Upper lobe of right lung (tissue), 1 donor: ENCODE measurements around the gene MARK1. TPM values are rescaled to one million over a fixed set of nuclear protein-coding genes. Genes with fewer than 3 reads are reported as not detected.
A peak's percentile ranks its signal among the peaks of the same experiment; 100 is the strongest.

Experiments used
- ATAC-seq: fragments of 200-7000 bp; cut with Tn5 transposase; one replicate; pipeline ENCODE4 v1.9.1; 2020; ENCODE audit warnings: mild to moderate bottlenecking, moderate library complexity
- DNase-seq: peaks from one replicate; pipeline ENCODE4 v3.0.0-alpha.2; 2020
- H3K27ac ChIP-seq: fragments of 200-600 bp; one replicate; pipeline ENCODE4 v1.8.0; 2022
- H3K27me3 ChIP-seq: fragments of 200-600 bp; one replicate; pipeline ENCODE4 v1.8.0; 2022; ENCODE audit warnings: mild to moderate bottlenecking
- H3K36me3 ChIP-seq: fragments of 200-600 bp; one replicate; pipeline ENCODE4 v1.8.0; 2022
- H3K4me1 ChIP-seq: fragments of 200-600 bp; one replicate; pipeline ENCODE4 v1.8.0; 2022
- H3K4me3 ChIP-seq: fragments of 200-600 bp; one replicate; pipeline ENCODE4 v1.8.0; 2022; ENCODE audit warnings: mild to moderate bottlenecking
- H3K9me3 ChIP-seq: fragments of 200-600 bp; one replicate; pipeline ENCODE4 v1.8.0; 2022
- CTCF ChIP-seq: fragments of 200-600 bp; IDR thresholded peaks from one replicate; pipeline ENCODE4 v1.8.0; 2022; ENCODE audit warnings: antibody characterized with exemption
- intact Hi-C: fragments of 100-400 bp; cut with DNase I; formaldehyde crosslinking; loops from one replicate; pipeline ENCODE4 v1.11.0; 2022
- long read RNA-seq: library from polyadenylated mRNA; unstranded; transcript quantifications from one replicate; pipeline ENCODE4 v2.0.0, GENCODE V29; 2021
- total RNA-seq: library from RNA; stranded (reverse); fragmentation: NEBNext Ultra II Directional; extraction: Animal tissue kit (Norgen Biotek cat#: 25700); gene quantifications from one replicate; pipeline ENCODE4 v1.2.1, GENCODE V29; 2021
- donor health status: DM: no; HTN: yes; CAD: no; lungs with severe emphysema.

MARK1 gene
- 2.3 TPM for total RNA-seq
- long read RNA-seq, partial matches to known transcripts, result 2 of 4 reads
- long read RNA-seq, other reads (novel, unspliced or antisense), result 1 of 4 reads

DNA sequence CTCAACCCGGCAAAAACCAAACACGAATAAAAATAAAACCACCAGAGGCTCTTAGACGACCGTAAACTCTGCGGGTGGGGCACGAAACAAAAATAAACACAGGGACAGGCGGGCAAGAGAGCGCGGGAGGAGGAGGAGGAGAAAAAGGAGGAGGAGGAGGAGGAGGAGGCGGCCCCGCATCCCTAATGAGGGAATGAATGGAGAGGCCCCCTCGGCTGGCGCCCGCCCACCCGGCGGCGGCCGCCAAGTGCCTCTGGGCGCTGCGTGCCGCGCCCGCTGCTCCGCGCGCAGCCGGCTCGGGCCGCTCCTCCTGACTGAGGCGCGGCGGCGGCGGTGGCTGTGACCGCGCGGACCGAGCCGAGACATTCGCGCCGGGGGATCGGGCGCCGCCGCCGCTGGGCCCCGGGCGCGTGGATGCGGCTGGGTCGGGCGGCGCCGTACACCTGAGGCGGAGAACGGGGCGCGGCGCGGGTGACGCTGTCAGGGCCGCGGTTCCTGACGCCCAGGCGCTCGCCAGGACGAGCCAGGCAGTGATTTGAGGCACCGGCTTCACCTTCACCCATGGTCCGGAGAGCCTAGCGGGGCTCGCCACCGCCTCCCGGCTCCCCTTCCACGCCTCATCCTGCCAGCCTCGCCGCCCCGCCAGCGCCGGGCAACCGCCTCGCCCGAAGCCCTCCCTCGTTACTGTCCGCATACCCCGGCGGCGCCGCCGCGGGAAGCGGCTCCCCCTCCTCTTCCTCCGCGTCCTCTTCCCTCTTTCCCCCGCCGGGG is at the start of gene MARK1:
Gene MARK1, plus strand, starts transcription at position 229 of the 771 bp plus-strand sequence. CDS start 687 bp downstream, outside the sequence.
- peaks cover 53% of the 10 kb centered on the region for H3K27me3 ChIP-seq

DNA sequence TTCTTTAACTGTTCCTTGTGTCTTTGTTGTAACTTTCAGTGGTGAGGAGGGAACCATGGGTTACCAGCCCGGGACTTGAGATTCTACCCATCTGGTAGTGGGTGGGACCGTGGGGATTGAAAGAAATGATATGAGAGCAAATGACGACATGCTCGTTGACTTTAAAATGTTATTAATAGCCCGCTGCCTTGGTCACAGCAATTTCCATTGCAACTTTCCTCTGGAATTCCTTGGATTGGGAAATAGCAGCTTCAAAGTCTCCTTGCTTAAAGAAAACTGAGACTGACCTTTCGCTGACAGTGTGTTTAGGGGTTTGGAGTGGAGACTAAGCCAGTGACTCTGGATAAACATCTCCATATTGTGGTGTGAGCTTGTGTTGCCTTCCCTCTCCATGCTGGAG is 44.2 kb upstream of the MARK1 start:
- H3K4me3 ChIP-seq, result no peak overlapping the region
- H3K27ac ChIP-seq, result no peak overlapping the region
- H3K9me3 ChIP-seq, result no peaks in the 10 kb centered on the region
- H3K27me3 ChIP-seq, result no peaks in the 10 kb centered on the region
- H3K4me1 ChIP-seq, result no peaks in the 10 kb centered on the region
- intact Hi-C loops, result no loop called here
- no peak for TF ChIP-seq CTCF
- H3K36me3 ChIP-seq, result no peaks in the 10 kb centered on the region
- DNase-seq (no peak), ATAC-seq (no peak)

More for the DNA sequence above, at the start of gene MARK1:
- no peaks in the 10 kb centered on the region for H3K36me3 ChIP-seq
- no peak for TF ChIP-seq CTCF
- peak within 1 kb of the TSS; percentile 64 for H3K27ac ChIP-seq
- H3K4me1 ChIP-seq, result no peaks in the 10 kb centered on the region
- intact Hi-C loops, result no loop called here
- DNase-seq (peak; percentile 68), ATAC-seq (peak; percentile 82)
- no peaks in the 10 kb centered on the region for H3K9me3 ChIP-seq
- H3K4me3 ChIP-seq, result peak within 1 kb of the TSS; percentile 61

GRCh38 chr1:220484135-220484534 is 43.8 kb upstream of the MARK1 start:
- no peak for TF ChIP-seq CTCF
- ATAC-seq (no peak), DNase-seq (no peak)
- intact Hi-C loops, result no loop called here
- no peaks in the 10 kb centered on the region for H3K9me3 ChIP-seq
- no peaks in the 10 kb centered on the region for H3K27me3 ChIP-seq
- H3K27ac ChIP-seq, result no peak overlapping the region
- H3K4me1 ChIP-seq, result no peaks in the 10 kb centered on the region
- no peak overlapping the region for H3K4me3 ChIP-seq
- no peaks in the 10 kb centered on the region for H3K36me3 ChIP-seq

DNA sequence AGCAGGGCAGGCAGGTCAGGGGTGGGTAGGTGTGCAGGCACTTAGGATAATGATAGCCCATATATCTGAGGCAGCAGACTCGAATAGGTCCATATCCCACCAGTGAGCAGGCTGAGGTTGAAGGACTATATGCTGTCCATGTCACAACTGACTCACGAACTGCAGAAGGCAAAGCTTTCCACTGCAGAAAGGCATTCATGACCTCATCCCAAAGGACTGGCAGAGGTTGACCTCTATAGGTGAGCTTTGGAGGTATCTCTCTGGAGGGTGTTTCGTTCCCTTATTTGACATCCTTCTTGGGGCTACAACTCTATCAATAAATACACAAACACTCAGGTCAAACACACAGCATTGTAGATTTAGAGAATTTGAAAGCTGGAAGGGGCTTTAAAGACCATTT is 42.8 kb upstream of the MARK1 start:
- no peaks in the 10 kb centered on the region for H3K27me3 ChIP-seq
- no peak overlapping the region for H3K27ac ChIP-seq
- H3K9me3 ChIP-seq, result no peaks in the 10 kb centered on the region
- no peak for TF ChIP-seq CTCF
- intact Hi-C loops, result no loop called here
- no peak overlapping the region for H3K4me3 ChIP-seq
- H3K36me3 ChIP-seq, result no peaks in the 10 kb centered on the region
- DNase-seq, result no peak
- no peaks in the 10 kb centered on the region for H3K4me1 ChIP-seq
- ATAC-seq, result no peak

GRCh38 chr1:220485791-220486190 is 42.1 kb upstream of the MARK1 start:
- no peak for ATAC-seq
- DNase-seq, result no peak
- Histone ChIP-seq H3K4me3 (no peak overlapping the region), H3K27ac (no peak overlapping the region), H3K4me1 (no peaks in the 10 kb centered on the region), H3K27me3 (no peaks in the 10 kb centered on the region), H3K36me3 (no peaks in the 10 kb centered on the region), H3K9me3 (no peaks in the 10 kb centered on the region)
- TF ChIP-seq CTCF, result no peak
- intact Hi-C loops, result no loop called here
